Immature natural killer cell (primary cell): ENCODE results near the gene CFD. TPM values are rescaled to one million over a fixed set of nuclear protein-coding genes. Genes with fewer than 3 reads are reported as not detected.

ENCODE experiments used
- DNase-seq, 3 donors: peaks; one replicate each; pipeline ENCODE4 v3.0.0; 2022; ENCODE audit warnings: mixed read lengths in 1 of 3
- H3K27ac Mint-ChIP-seq, 6 donors: one replicate each; pipeline ENCODE4 v1.8.0; 2020; ENCODE audit warnings: mixed read lengths in 6 of 6, mild to moderate bottlenecking in 5 of 6, inconsistent platforms in 4 of 6, moderate library complexity in 3 of 6
- H3K27me3 Mint-ChIP-seq, 3 donors: one replicate each; pipeline ENCODE4 v1.8.0; 2020 to 2021; ENCODE audit warnings: low read depth in 3 of 3, mild to moderate bottlenecking in 3 of 3, mixed read lengths in 3 of 3, moderate library complexity in 3 of 3, inconsistent platforms in 1 of 3
- H3K36me3 Mint-ChIP-seq, 3 donors: one replicate each; pipeline ENCODE4 v1.8.0; 2020; ENCODE audit warnings: mixed read lengths in 3 of 3, inconsistent platforms in 2 of 3, mild to moderate bottlenecking in 2 of 3
- H3K4me1 Mint-ChIP-seq, 2 donors: one replicate each; pipeline ENCODE4 v1.8.0; 2020; ENCODE audit warnings: inconsistent platforms in 2 of 2, mild to moderate bottlenecking in 2 of 2, mixed read lengths in 2 of 2, moderate library complexity in 1 of 2
- H3K4me3 Mint-ChIP-seq, 5 donors: one replicate each; pipeline ENCODE4 v1.8.0; 2020; ENCODE audit warnings: mild to moderate bottlenecking in 5 of 5, mixed read lengths in 5 of 5, inconsistent platforms in 3 of 5, moderate library complexity in 3 of 5
- H3K9me3 Mint-ChIP-seq, 6 donors: one replicate each; pipeline ENCODE4 v1.8.0; 2020; ENCODE audit warnings: mild to moderate bottlenecking in 6 of 6, mixed read lengths in 6 of 6, inconsistent platforms in 4 of 6, moderate library complexity in 3 of 6
- polyA plus RNA-seq, 3 donors: library from polyadenylated mRNA; unstranded; fragments of 300-500 nt; fragmentation: Illumina TruSeq; gene quantifications; one replicate each; pipeline ENCODE4 v1.2.3, GENCODE V29; 2021

The CFD gene
- polyA plus RNA-seq, 3 donors from 2014 or later: 1.5 to 4.1 (median 3.6) TPM

DNA sequence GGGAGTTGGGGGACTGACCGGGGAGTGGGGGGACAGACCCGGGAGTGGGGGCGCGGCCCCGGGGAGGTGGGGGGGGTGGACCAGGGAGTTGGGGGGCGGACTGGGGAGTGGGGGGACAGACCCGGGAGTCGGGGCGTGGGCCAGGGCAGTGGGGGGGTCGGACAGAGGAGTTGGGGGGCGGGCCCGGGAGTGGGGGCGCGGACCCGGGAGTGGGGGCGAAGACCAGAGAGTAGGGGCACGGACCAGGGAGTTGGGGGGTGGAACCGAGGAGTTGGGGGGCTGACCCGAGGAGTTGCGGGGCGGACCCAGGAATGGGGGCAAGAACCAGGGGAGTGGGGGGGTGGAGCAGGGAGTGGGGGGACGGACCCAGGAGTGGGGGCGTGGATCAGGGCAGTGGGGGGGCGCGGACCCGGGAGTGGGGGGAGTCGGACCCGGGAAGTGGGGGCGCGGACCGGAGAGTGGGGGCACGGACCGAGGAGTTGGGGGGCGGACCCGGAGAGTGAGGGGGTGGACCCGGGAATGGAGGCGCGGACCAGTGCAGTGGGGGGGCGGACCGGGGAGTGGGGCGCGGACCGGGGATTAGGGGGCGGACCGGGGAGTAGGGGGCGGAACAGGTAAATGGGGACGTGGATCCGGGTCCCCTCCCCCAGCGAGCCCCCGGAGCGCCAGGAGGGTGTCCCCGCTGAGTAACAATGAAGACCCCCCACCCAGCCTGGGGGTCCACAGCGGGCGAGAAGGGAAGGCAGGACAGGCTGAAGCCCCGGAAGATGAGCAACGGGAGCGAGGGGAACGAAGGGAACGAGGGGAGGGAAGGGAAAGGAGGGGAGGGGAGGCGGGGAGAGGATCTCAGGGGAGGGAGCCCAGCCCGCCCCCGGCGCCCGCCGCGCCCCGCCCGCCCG is 53.0 kb downstream of the CFD start:
- peak overlapping the region in 4 of 5 donors; percentile 68 to 88 (median 82) for H3K4me3 Mint-ChIP-seq

More for the DNA sequence above, 53.0 kb downstream of the CFD start:
- Mint-ChIP-seq H3K27me3 (peaks cover 6 to 33% (median 15%) of the 10 kb centered on the region in 3 donors), H3K36me3 (peaks cover 0 to 4% (median 0%) of the 10 kb centered on the region in 3 donors), H3K4me1 (peaks cover 25 to 29% of the 10 kb centered on the region in 2 donors), H3K27ac (peak overlapping the region in 2 of 6 donors; percentile 29 to 49), H3K9me3 (no peaks in the 10 kb centered on the region)
- DNase-seq: peak in 1 of 3 donors; percentile 29

Other genes starting within 250 kb of the CFD start
- gene POLRMT, start 226.1 kb upstream of the CFD start, polyA plus RNA-seq: 10 to 100 TPM; 26.6 to 38.1 (median 37.5) TPM
- under 1 TPM in 1 of 3 donors, not detected in 2; 0.54 TPM for gene FGF22, start 219.8 kb upstream of the CFD start, polyA plus RNA-seq
- gene RNF126, start 196.4 kb upstream of the CFD start, polyA plus RNA-seq: 100 to 1,000 TPM in 1 of 3 donors, 10 to 100 TPM in 2; 78.7 to 119 (median 94.4) TPM
- 1 to 10 TPM in 2 of 3 donors, not detected in 1; 1.4 to 2.6 TPM for gene FSTL3, start 183.3 kb upstream of the CFD start, polyA plus RNA-seq
- gene PRSS57, start 164.2 kb upstream of the CFD start, polyA plus RNA-seq: 10 to 100 TPM in 1 of 3 donors, 1 to 10 TPM in 2; 5.8 to 41.4 (median 6.3) TPM
- gene PALM, start 150.7 kb upstream of the CFD start, polyA plus RNA-seq: not detected
- gene MISP, start 108.6 kb upstream of the CFD start, polyA plus RNA-seq: not detected
- 100 to 1,000 TPM in 1 of 3 donors, 10 to 100 TPM in 2; 70.0 to 185 (median 87.8) TPM for gene PTBP1, start 62.2 kb upstream of the CFD start, polyA plus RNA-seq
- not detected for gene PLPPR3, start 37.7 kb upstream of the CFD start, polyA plus RNA-seq
- not detected for gene AZU1, start 31.8 kb upstream of the CFD start, polyA plus RNA-seq
- not detected for gene PRTN3, start 18.7 kb upstream of the CFD start, polyA plus RNA-seq
- not detected for gene ELANE, start 7.4 kb upstream of the CFD start, polyA plus RNA-seq
- 100 to 1,000 TPM in 1 of 3 donors, 10 to 100 TPM in 2; 44.2 to 112 (median 48.0) TPM for gene MED16, start 33.5 kb downstream of the CFD start, polyA plus RNA-seq
- not detected for gene RNU6-9, start 33.8 kb downstream of the CFD start, polyA plus RNA-seq
- 100 to 1,000 TPM in 1 of 3 donors, 10 to 100 TPM in 2; 83.5 to 146 (median 85.8) TPM for gene R3HDM4, start 53.6 kb downstream of the CFD start, polyA plus RNA-seq
- gene KISS1R, start 57.7 kb downstream of the CFD start, polyA plus RNA-seq: not detected
- 1 to 10 TPM; 1.0 to 1.7 (median 1.4) TPM for gene ARID3A, start 66.4 kb downstream of the CFD start, polyA plus RNA-seq
- gene WDR18, start 124.7 kb downstream of the CFD start, polyA plus RNA-seq: 100 to 1,000 TPM in 1 of 3 donors, 10 to 100 TPM in 2; 60.5 to 116 (median 70.9) TPM
- not detected for gene GRIN3B, start 140.8 kb downstream of the CFD start, polyA plus RNA-seq
- gene TMEM259, start 161.5 kb downstream of the CFD start, polyA plus RNA-seq: 100 to 1,000 TPM in 1 of 3 donors, 10 to 100 TPM in 2; 45.6 to 102 (median 61.1) TPM
- gene RNU6-2, start 161.9 kb downstream of the CFD start, polyA plus RNA-seq: not detected
- 100 to 1,000 TPM; 227 to 382 (median 255) TPM for gene CNN2, start 166.9 kb downstream of the CFD start, polyA plus RNA-seq
- 10 to 100 TPM in 1 of 3 donors, 1 to 10 TPM in 2; 4.5 to 13.3 (median 5.2) TPM for gene ABCA7, start 180.4 kb downstream of the CFD start, polyA plus RNA-seq
- 100 to 1,000 TPM; 164 to 417 (median 169) TPM for gene ARHGAP45, start 207.5 kb downstream of the CFD start, polyA plus RNA-seq
- gene POLR2E, start 235.7 kb downstream of the CFD start, polyA plus RNA-seq: 100 to 1,000 TPM; 182 to 288 (median 237) TPM
- gene GPX4, start 244.3 kb downstream of the CFD start, polyA plus RNA-seq: 100 to 1,000 TPM; 225 to 320 (median 280) TPM